Liver (tissue), 9 donors: Measurements from ENCODE around the gene NUAK1. TPM values are rescaled to one million over a fixed set of nuclear protein-coding genes. Genes with fewer than 3 reads are reported as not detected.

Experiments used
- DNase-seq: peaks from one replicate; pipeline ENCODE4 v3.0.0-alpha.2; 2017; ENCODE audit warnings: low spot score
- H3K27ac ChIP-seq, 2 donors: one replicate each; pipeline ENCODE4 v1.7.0; 2013; ENCODE audit warnings: inconsistent platforms in 2 of 2, low read length in 2 of 2, control low read depth in 1 of 2, low read depth in 1 of 2, mild to moderate bottlenecking in 1 of 2
- H3K27me3 ChIP-seq, 4 donors: one replicate each; pipeline versions ENCODE4 v1.6.1 to v1.7.0; 2013; ENCODE audit warnings: low read length in 3 of 4, inconsistent platforms in 1 of 4, mild to moderate bottlenecking in 1 of 4, moderate library complexity in 1 of 4; ENCODE audit not compliant: control insufficient read depth in 4 of 4, insufficient read depth in 4 of 4
- H3K36me3 ChIP-seq, 4 donors: one replicate each; pipeline versions ENCODE4 v1.6.1 to v1.7.0; 2013; ENCODE audit warnings: low read length in 3 of 4, mild to moderate bottlenecking in 3 of 4, low read depth in 1 of 4, moderate library complexity in 1 of 4; ENCODE audit not compliant: control insufficient read depth in 4 of 4, insufficient read depth in 3 of 4
- H3K4me1 ChIP-seq, 4 donors: one replicate each; pipeline versions ENCODE4 v1.6.1 to v1.7.0; 2013; ENCODE audit warnings: low read length in 3 of 4, mild to moderate bottlenecking in 3 of 4, moderate library complexity in 1 of 4; ENCODE audit not compliant: control insufficient read depth in 4 of 4, insufficient read depth in 4 of 4
- H3K4me3 ChIP-seq, 3 donors: one replicate each; pipeline versions ENCODE4 v1.6.1 to v1.7.0; 2013; ENCODE audit warnings: low read length in 3 of 3, control low read depth in 1 of 3, low read depth in 1 of 3, mild to moderate bottlenecking in 1 of 3
- H3K9ac ChIP-seq, 2 donors: one replicate each; pipeline ENCODE4 v1.7.0; 2013; ENCODE audit warnings: low read length in 2 of 2, mild to moderate bottlenecking in 2 of 2, moderate library complexity in 2 of 2, control low read depth in 1 of 2, low read depth in 1 of 2
- H3K9me3 ChIP-seq, 4 donors: one replicate each; pipeline versions ENCODE4 v1.6.1 to v1.7.0; 2013; ENCODE audit warnings: low read length in 3 of 4; ENCODE audit not compliant: control insufficient read depth in 4 of 4
- CTCF ChIP-seq: fragments of 150-350 bp; IDR thresholded peaks from 2 replicates; pipeline ENCODE4 v1.5.1; 2017; ENCODE audit warnings: improper control_type of control experiment, low read depth, low read length; ENCODE audit not compliant: missing input control
- EGR1 ChIP-seq, 2 donors: IDR thresholded peaks; 2 replicates each; pipeline ENCODE4 v1.6.1; 2016 to 2018; ENCODE audit warnings: antibody characterized with exemption in 2 of 2, low read depth in 2 of 2
- FOXA1 ChIP-seq: IDR thresholded peaks from 2 replicates; pipeline ENCODE4 v1.6.1; 2016; ENCODE audit warnings: antibody characterized with exemption
- FOXA2 ChIP-seq: IDR thresholded peaks from 2 replicates; pipeline ENCODE4 v1.6.1; 2016; ENCODE audit warnings: antibody characterized with exemption
- HNF4G ChIP-seq: IDR thresholded peaks from 2 replicates; pipeline ENCODE4 v1.6.1; 2016; ENCODE audit warnings: antibody characterized with exemption
- JUND ChIP-seq, 2 donors: IDR thresholded peaks; 2 replicates each; pipeline ENCODE4 v1.6.1; 2016; ENCODE audit warnings: antibody characterized with exemption in 2 of 2
- MAX ChIP-seq: IDR thresholded peaks from 2 replicates; pipeline ENCODE4 v1.6.1; 2016; ENCODE audit warnings: antibody characterized with exemption
- NR2F2 ChIP-seq: IDR thresholded peaks from 2 replicates; pipeline ENCODE4 v1.6.1; 2016; ENCODE audit warnings: antibody characterized with exemption
- RAD21 ChIP-seq, 2 donors: IDR thresholded peaks; 2 replicates each; pipeline ENCODE4 v1.6.1; 2016; ENCODE audit warnings: antibody characterized with exemption in 2 of 2, mild to moderate bottlenecking in 2 of 2
- REST ChIP-seq: IDR thresholded peaks from 2 replicates; pipeline ENCODE4 v1.6.1; 2016; ENCODE audit warnings: antibody characterized with exemption, mild to moderate bottlenecking
- TAF1 ChIP-seq: conservative IDR thresholded peaks from 2 replicates; pipeline ENCODE4 v1.6.1; 2016; ENCODE audit warnings: antibody characterized with exemption, mild to moderate bottlenecking
- ZBTB33 ChIP-seq: IDR thresholded peaks from 2 replicates; pipeline ENCODE4 v1.6.1; 2016; ENCODE audit warnings: antibody characterized with exemption
- WGBS: extraction: QIAGEN DNeasy Blood & Tissue Kit; methylation state at CpG from one replicate; pipeline ENCODE4 v1.1.7; 2013; 5-methylcytosine and 5-hydroxymethylcytosine counted together
- polyA plus RNA-seq, 2 donors: library from polyadenylated mRNA; stranded (reverse) in 1 of 2; unstranded in 1 of 2; fragments of 200-250 nt in 1 of 2; fragments of >200 nt in 1 of 2; fragmentation: Nextera tagmentation in 1 of 2; extraction: Ambion mirVana in 1 of 2; gene quantifications; one replicate each; pipeline versions ENCODE4 v1.2.1 to v1.2.3, GENCODE V29; 2013 to 2015
- total RNA-seq, 2 donors: library from RNA; depleted of rRNA; stranded (reverse); fragments of >200 nt; gene quantifications; one replicate each; pipeline ENCODE4 v1.2.3, GENCODE V29; 2014
- donor health status: healthy.
- donor health status: healthy.
- donor health status: healthy.
- donor health status: healthy.
- donor health status: healthy.

NUAK1 gene
- total and polyA plus RNA-seq, 4 donors: 2.5 to 9.3 (median 3.9) TPM

- H3K27me3 ChIP-seq: no peaks in the 10 kb centered on the region
- H3K36me3 ChIP-seq: no peaks in the 10 kb centered on the region
- WGBS: 85% methylated on average over 4 of the region's 4 CpGs
- H3K4me3 ChIP-seq: no peak overlapping the region
- no peaks in the 10 kb centered on the region for H3K9me3 ChIP-seq
- H3K27ac ChIP-seq: no peak overlapping the region
- no peak for TF ChIP-seq REST
- no peak for TF ChIP-seq TAF1
- peak; percentile 51 to 61 for TF ChIP-seq RAD21 (IDR thresholded peaks at IDR 0.05)
- TF ChIP-seq FOXA2: no peak
- no peak for TF ChIP-seq EGR1 (IDR thresholded peaks at IDR 0.05; ENCODE audit: low read depth in 2 of 2)
- DNase-seq: no peak
- no peak overlapping the region for H3K9ac ChIP-seq
- no peaks in the 10 kb centered on the region for H3K4me1 ChIP-seq
These were observed 32.5 kb upstream of the NUAK1 start for GRCh38 chr12:106171117-106171750.

- TF ChIP-seq FOXA1 (no peak), HNF4G (no peak), NR2F2 (no peak), FOXA2 (no peak), REST (no peak), CTCF (no peak), RAD21 (IDR thresholded peaks at IDR 0.05) (no peak), ZBTB33 (no peak), MAX (no peak), EGR1 (IDR thresholded peaks at IDR 0.05; ENCODE audit: low read depth in 2 of 2) (no peak), JUND (IDR thresholded peaks at IDR 0.05) (no peak)
- DNase-seq: no peak
- no peaks in the 10 kb centered on the region for H3K27me3 ChIP-seq
- WGBS: 85% methylated on average over 4 of the region's 4 CpGs
- H3K9me3 ChIP-seq: no peaks in the 10 kb centered on the region
- H3K4me3 ChIP-seq: no peak overlapping the region
- no peak overlapping the region for H3K27ac ChIP-seq
- no peak overlapping the region for H3K9ac ChIP-seq
- no peaks in the 10 kb centered on the region for H3K36me3 ChIP-seq
- H3K4me1 ChIP-seq: no peaks in the 10 kb centered on the region
These were observed 31.5 kb upstream of the NUAK1 start for GRCh38 chr12:106170285-106170684.
